ENCODE measurements around the gene HSPB8. TPM values are rescaled to one million over a fixed set of nuclear protein-coding genes. Genes with fewer than 3 reads are reported as not detected.

Gene HSPB8
- total RNA-seq, 1 donor from 2014 or later, result 44.2 TPM

GRCh38 chr12:119202544-119202943, 23.8 kb downstream of the HSPB8 start:
- no peak for DNase-seq (ENCODE audit: low read depth)
- Histone ChIP-seq H3K27me3 (ENCODE audit: control insufficient read depth, insufficient read depth, low read length) (no peaks in the 10 kb centered on the region), H3K4me3 (ENCODE audit: low read depth, low read length) (no peak overlapping the region), H3K36me3 (ENCODE audit: control insufficient read depth, insufficient read depth, low read length) (no peaks in the 10 kb centered on the region)
- no peak for TF ChIP-seq CTCF (IDR thresholded peaks at IDR 0.05; ENCODE audit: insufficient read depth, low read length, poor library complexity, severe bottlenecking)

GRCh38 chr12:119204131-119204530, 25.4 kb downstream of the HSPB8 start:
- DNase-seq (ENCODE audit: low read depth), result no peak
- Histone ChIP-seq H3K4me3 (ENCODE audit: low read depth, low read length) (no peak overlapping the region), H3K36me3 (ENCODE audit: control insufficient read depth, insufficient read depth, low read length) (no peaks in the 10 kb centered on the region), H3K27me3 (ENCODE audit: control insufficient read depth, insufficient read depth, low read length) (no peaks in the 10 kb centered on the region)
- TF ChIP-seq CTCF (IDR thresholded peaks at IDR 0.05; ENCODE audit: insufficient read depth, low read length, poor library complexity, severe bottlenecking), result no peak

- Histone ChIP-seq H3K36me3 (ENCODE audit: control insufficient read depth, insufficient read depth, low read length) (no peaks in the 10 kb centered on the region), H3K4me3 (ENCODE audit: low read depth, low read length) (no peak overlapping the region), H3K27me3 (ENCODE audit: control insufficient read depth, insufficient read depth, low read length) (no peaks in the 10 kb centered on the region)
- no peak for TF ChIP-seq CTCF (IDR thresholded peaks at IDR 0.05; ENCODE audit: insufficient read depth, low read length, poor library complexity, severe bottlenecking)
- DNase-seq (ENCODE audit: low read depth), result no peak
These were observed 26.0 kb downstream of the HSPB8 start for GRCh38 chr12:119204671-119205285.

- TF ChIP-seq CTCF (IDR thresholded peaks at IDR 0.05; ENCODE audit: insufficient read depth, low read length, poor library complexity, severe bottlenecking), result no peak
- H3K27me3 ChIP-seq (ENCODE audit: control insufficient read depth, insufficient read depth, low read length), result no peaks in the 10 kb centered on the region
- DNase-seq (ENCODE audit: low read depth), result no peak
- H3K4me3 ChIP-seq (ENCODE audit: low read depth, low read length), result no peak overlapping the region
- H3K36me3 ChIP-seq (ENCODE audit: control insufficient read depth, insufficient read depth, low read length), result no peaks in the 10 kb centered on the region
These were observed 27.8 kb downstream of the HSPB8 start for GRCh38 chr12:119206348-119207062.

GRCh38 chr12:119207063-119207560, 28.4 kb downstream of the HSPB8 start:
- no peak for TF ChIP-seq CTCF (IDR thresholded peaks at IDR 0.05; ENCODE audit: insufficient read depth, low read length, poor library complexity, severe bottlenecking)
- no peaks in the 10 kb centered on the region for H3K27me3 ChIP-seq (ENCODE audit: control insufficient read depth, insufficient read depth, low read length)
- H3K36me3 ChIP-seq (ENCODE audit: control insufficient read depth, insufficient read depth, low read length), result no peaks in the 10 kb centered on the region
- no peak overlapping the region for H3K4me3 ChIP-seq (ENCODE audit: low read depth, low read length)
- DNase-seq (ENCODE audit: low read depth), result no peak
